Right lobe of liver (tissue), 6 donors: ENCODE data around the gene KRTAP5-6. TPM values are rescaled to one million over a fixed set of nuclear protein-coding genes. Genes with fewer than 3 reads are reported as not detected.

Experiments
- ATAC-seq, 4 donors: fragments of 200-7000 bp; cut with Tn5 transposase; one replicate each; pipeline ENCODE4 v1.9.1; 2020; ENCODE audit warnings: mild to moderate bottlenecking in 4 of 4, moderate library complexity in 4 of 4
- DNase-seq, 3 donors: peaks; one replicate each; pipeline ENCODE4 v3.0.0-alpha.2; 2020
- H3K27ac ChIP-seq, 3 donors: fragments of 200-600 bp; one replicate each; pipeline ENCODE4 v1.8.0; 2022
- H3K27me3 ChIP-seq, 2 donors: fragments of 200-600 bp; one replicate each; pipeline ENCODE4 v1.8.0; 2022
- H3K36me3 ChIP-seq, 4 donors: fragments of 200-600 bp; sonication (generic) in 1 of 4; one replicate each; pipeline versions ENCODE4 v1.5.1 to v1.8.0; 2017 to 2022; ENCODE audit warnings: control low read depth in 1 of 4
- H3K4me1 ChIP-seq, 4 donors: fragments of 200-600 bp; sonication (generic) in 1 of 4; one replicate each; pipeline versions ENCODE4 v1.5.1 to v1.8.0; 2017 to 2022; ENCODE audit warnings: control low read depth in 1 of 4
- H3K4me3 ChIP-seq, 3 donors: fragments of 200-600 bp; one replicate each; pipeline ENCODE4 v1.8.0; 2022
- H3K9me3 ChIP-seq, 4 donors: fragments of 200-600 bp; sonication (generic) in 1 of 4; one replicate each; pipeline versions ENCODE4 v1.5.1 to v1.8.0; 2017 to 2022; ENCODE audit warnings: control low read depth in 1 of 4
- CTCF ChIP-seq, 4 donors: fragments of 200-600 bp in 3 of 4; fragments of 450-650 bp in 1 of 4; IDR thresholded peaks; one replicate each; pipeline versions ENCODE4 v1.5.1 to v1.8.0; 2016 to 2022; ENCODE audit warnings: antibody characterized with exemption in 4 of 4, mild to moderate bottlenecking in 2 of 4
- POLR2A ChIP-seq: fragments of 450-650 bp; IDR thresholded peaks from one replicate; pipeline ENCODE4 v1.6.1; 2017; ENCODE audit warnings: antibody characterized with exemption, mild to moderate bottlenecking
- WGBS: methylation state at CpG from one replicate; pipeline ENCODE4 v1.1.6; 2018; ENCODE audit warnings: low coverage, low lambda C conversion rate; ENCODE audit not compliant: insufficient coverage; ENCODE audit errors: missing lambda C conversion rate; 5-methylcytosine and 5-hydroxymethylcytosine counted together
- intact Hi-C, 2 donors: fragments of 100-400 bp; cut with DNase I; formaldehyde crosslinking; loops; one replicate each; pipeline versions ENCODE4 v1.11.2 to v1.14.1; 2022
- total RNA-seq, 6 experiments: library from RNA; depleted of rRNA in 2 of 6; stranded (reverse); fragments of >200 nt in 2 of 6; fragmentation: NEBNext Ultra II Directional in 3 of 6; extraction: Animal tissue kit (Norgen Biotek cat#: 25700) in 3 of 6; gene quantifications; one replicate each; pipeline versions ENCODE4 v1.1.0 to v1.2.4, GENCODE V29; 2016 to 2023
- donor health status: DM: no; HTN: yes; CAD: no.
- donor health status: DM: no; HTN: no; CAD: no.
- donor health status: DM: no; HTN: no; CAD: no.
- donor health status: DM: no; HTN: yes; CAD: no.
- donor health status: DM: no; HTN: yes; CAD: no.

KRTAP5-6 gene
- total RNA-seq, 6 experiments from 2014 or later = 0.79 to 1.5 (median 1.2) TPM; not detected in 1

- intact Hi-C loops = loop anchor here in 1 of 2 donors (10.0 kb wide), 1 partner anchor 92 kb away; no protein-coding TSS in a partner anchor
- H3K27ac ChIP-seq = no peak overlapping the region
- TF ChIP-seq POLR2A (no peak), CTCF (IDR thresholded peaks at IDR 0.05) (no peak)
- peak overlapping the region; percentile 36 to 45 (median 42) for H3K4me3 ChIP-seq
- H3K27me3 ChIP-seq = no peaks in the 10 kb centered on the region
- 85% methylated on average over 7 of the region's 21 CpGs for WGBS
- no peak for ATAC-seq
- H3K9me3 ChIP-seq = no peaks in the 10 kb centered on the region
- peak in 1 of 3 donors; percentile 47 for DNase-seq
- peaks cover 0 to 8% (median 0%) of the 10 kb centered on the region in 4 donors for H3K4me1 ChIP-seq
- no peaks in the 10 kb centered on the region for H3K36me3 ChIP-seq
Observed at GRCh38 chr11:1746956-1747752, 50.2 kb downstream of the KRTAP5-6 start.

Other genes with a start within 250 kb of the KRTAP5-6 start
- 10 to 100 TPM in 5 of 6 experiments, 1 to 10 TPM in 1; 8.5 to 17.0 (median 14.1) TPM for gene MOB2, start 210.4 kb upstream of the KRTAP5-6 start, total RNA-seq
- 10 to 100 TPM in 2 of 6 experiments, 1 to 10 TPM in 2, under 1 TPM in 2; 0.22 to 13.7 (median 4.4) TPM for gene DUSP8, start 124.9 kb upstream of the KRTAP5-6 start, total RNA-seq
- gene KRTAP5-1, start 111.9 kb upstream of the KRTAP5-6 start, total RNA-seq = not detected
- not detected for gene KRTAP5-2, start 98.9 kb upstream of the KRTAP5-6 start, total RNA-seq
- not detected for gene KRTAP5-3, start 88.7 kb upstream of the KRTAP5-6 start, total RNA-seq
- not detected for gene KRTAP5-4, start 75.1 kb upstream of the KRTAP5-6 start, total RNA-seq
- gene KRTAP5-5, start 67.4 kb upstream of the KRTAP5-6 start, total RNA-seq = not detected
- 10 to 100 TPM in 1 of 6 experiments, 1 to 10 TPM in 5; 1.3 to 11.4 (median 6.7) TPM for gene IFITM10, start 53.4 kb downstream of the KRTAP5-6 start, total RNA-seq
- gene CTSD, start 66.7 kb downstream of the KRTAP5-6 start, total RNA-seq = 1,000 to 10,000 TPM in 3 of 6 experiments, 100 to 1,000 TPM in 3; 515 to 1,549 (median 1,009) TPM
- under 1 TPM in 1 of 6 experiments, not detected in 5; 0.68 TPM for gene SYT8, start 137.8 kb downstream of the KRTAP5-6 start, total RNA-seq
- 1 to 10 TPM in 2 of 6 experiments, under 1 TPM in 1, not detected in 3; 0.31 to 1.9 (median 1.1) TPM for gene TNNI2, start 141.8 kb downstream of the KRTAP5-6 start, total RNA-seq
- 10 to 100 TPM in 3 of 6 experiments, 1 to 10 TPM in 3; 2.3 to 20.6 (median 8.8) TPM for gene LSP1, start 155.9 kb downstream of the KRTAP5-6 start, total RNA-seq
- not detected for gene PRR33, start 194.7 kb downstream of the KRTAP5-6 start, total RNA-seq
- 1 to 10 TPM in 1 of 6 experiments, under 1 TPM in 1, not detected in 4; 0.44 to 2.2 TPM for gene TNNT3, start 222.5 kb downstream of the KRTAP5-6 start, total RNA-seq